ENCODE data around the gene ELOVL5.

The ELOVL5 gene

DNA sequence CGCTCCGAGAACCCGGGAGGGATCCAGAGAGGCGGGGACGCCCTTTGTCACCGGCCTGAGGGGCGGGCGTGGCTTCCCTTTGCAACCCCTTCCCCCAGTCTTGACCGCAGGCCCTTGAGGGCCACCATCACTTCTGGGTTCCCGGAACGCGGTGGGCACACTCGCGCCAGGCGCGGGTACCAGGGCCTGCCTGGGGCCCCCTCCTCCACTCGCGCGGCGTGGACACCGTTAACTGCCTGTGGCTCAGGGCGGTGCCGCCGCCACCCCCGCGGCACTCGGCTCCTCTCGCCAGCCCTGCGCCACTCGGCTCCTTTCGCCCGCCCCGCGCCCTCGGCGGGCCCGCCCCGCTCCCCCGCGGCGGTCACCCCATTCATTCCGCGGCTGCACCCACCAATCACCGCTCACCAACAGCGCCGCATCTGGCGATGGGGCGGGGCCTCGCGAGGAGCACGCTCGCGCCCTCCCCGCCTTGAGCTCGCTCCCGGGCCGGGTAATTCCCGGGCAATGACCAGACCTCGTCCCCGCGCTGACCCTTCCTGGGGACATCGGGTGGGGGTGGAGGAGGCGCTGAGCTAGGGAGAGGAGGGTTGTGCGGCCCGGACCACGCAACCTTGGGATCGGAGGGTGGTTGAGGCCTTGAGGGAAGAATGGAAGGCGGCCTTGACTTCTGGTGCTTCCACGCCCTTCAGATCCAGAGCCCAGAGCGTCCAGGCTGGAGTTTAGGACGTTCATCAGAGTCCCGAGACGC lies 10.5 kb upstream of the ELOVL5 start:
- H3K27me3 ChIP-seq (ENCODE audit: low read length), result no peaks in the 10 kb centered on the region
- no peaks in the 10 kb centered on the region for H4K20me1 ChIP-seq (ENCODE audit: low read depth, low read length)
- H3K79me2 ChIP-seq (ENCODE audit: insufficient read depth, low read length), result no peaks in the 10 kb centered on the region
- H3K36me3 ChIP-seq (ENCODE audit: low read length), result no peaks in the 10 kb centered on the region
- H2AFZ ChIP-seq (ENCODE audit: low read depth, low read length, severe bottlenecking), result peak overlapping the region; percentile 76
- TF ChIP-seq EZH2phosphoT487 (conservative IDR thresholded peaks at IDR 0.05; ENCODE audit: low read length), result no peak
- TF ChIP-seq, protein P1, sequence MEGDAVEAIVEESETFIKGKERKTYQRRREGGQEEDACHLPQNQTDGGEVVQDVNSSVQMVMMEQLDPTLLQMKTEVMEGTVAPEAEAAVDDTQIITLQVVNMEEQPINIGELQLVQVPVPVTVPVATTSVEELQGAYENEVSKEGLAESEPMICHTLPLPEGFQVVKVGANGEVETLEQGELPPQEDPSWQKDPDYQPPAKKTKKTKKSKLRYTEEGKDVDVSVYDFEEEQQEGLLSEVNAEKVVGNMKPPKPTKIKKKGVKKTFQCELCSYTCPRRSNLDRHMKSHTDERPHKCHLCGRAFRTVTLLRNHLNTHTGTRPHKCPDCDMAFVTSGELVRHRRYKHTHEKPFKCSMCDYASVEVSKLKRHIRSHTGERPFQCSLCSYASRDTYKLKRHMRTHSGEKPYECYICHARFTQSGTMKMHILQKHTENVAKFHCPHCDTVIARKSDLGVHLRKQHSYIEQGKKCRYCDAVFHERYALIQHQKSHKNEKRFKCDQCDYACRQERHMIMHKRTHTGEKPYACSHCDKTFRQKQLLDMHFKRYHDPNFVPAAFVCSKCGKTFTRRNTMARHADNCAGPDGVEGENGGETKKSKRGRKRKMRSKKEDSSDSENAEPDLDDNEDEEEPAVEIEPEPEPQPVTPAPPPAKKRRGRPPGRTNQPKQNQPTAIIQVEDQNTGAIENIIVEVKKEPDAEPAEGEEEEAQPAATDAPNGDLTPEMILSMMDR (IDR thresholded peaks at IDR 0.05; ENCODE audit: insufficient read depth, low read length, poor library complexity, severe bottlenecking), result no peak
- peaks cover 33% of the 10 kb centered on the region for H3F3A ChIP-seq (ENCODE audit: insufficient read depth)
- no peaks in the 10 kb centered on the region for H3K9me3 ChIP-seq (ENCODE audit: insufficient read depth, low read length)
- peak overlapping the region; percentile 74 for H3K27ac ChIP-seq (ENCODE audit: low read depth, low read length)
- peak overlapping the region; percentile 87 for H3K4me2 ChIP-seq (ENCODE audit: low read depth, low read length, poor library complexity, severe bottlenecking)
- H3K9me2 ChIP-seq (replicated peaks; ENCODE audit: insufficient read depth, low read length), result no peaks in the 10 kb centered on the region
- H3K9ac ChIP-seq (ENCODE audit: low read length), result peak overlapping the region; percentile 83
- peak overlapping the region; percentile 75 for H3K4me3 ChIP-seq (ENCODE audit: insufficient read depth, low read length, poor library complexity, severe bottlenecking)

DNA sequence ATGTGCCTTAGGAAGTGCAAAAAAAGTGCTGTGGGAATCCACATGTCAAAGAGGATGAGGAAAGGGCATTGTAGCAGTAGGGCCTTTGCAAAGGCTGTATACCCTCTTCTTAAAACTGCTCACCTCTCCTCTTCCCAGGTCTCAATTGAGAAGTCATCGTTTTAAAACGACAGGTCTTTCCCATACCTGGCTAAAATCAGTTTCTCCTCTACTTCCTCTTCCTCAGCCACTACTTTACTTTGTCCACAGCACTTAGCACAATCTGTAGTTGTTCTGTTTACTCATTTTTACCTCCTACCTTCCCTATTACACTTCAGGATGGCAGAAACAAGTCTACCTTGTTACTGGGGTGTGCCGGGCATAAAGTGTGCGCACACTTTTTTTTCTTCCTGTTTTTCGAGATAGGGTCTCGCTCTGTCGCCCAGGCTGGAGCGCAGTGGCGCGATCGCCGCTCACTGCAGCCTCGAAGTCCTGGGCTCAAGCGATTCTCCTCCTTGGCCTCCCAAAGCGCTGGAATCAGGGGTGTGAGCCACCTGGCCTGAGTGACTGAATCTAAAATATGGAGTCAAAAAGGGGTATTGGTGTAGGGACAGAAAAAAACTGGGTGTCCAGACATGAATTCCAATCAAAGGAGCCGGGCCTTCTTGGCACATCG lies 9.8 kb upstream of the ELOVL5 start:
- Histone ChIP-seq H2AFZ (ENCODE audit: low read depth, low read length, severe bottlenecking) (peak overlapping the region; percentile 76), H3K9ac (ENCODE audit: low read length) (peak overlapping the region; percentile 83), H3K4me2 (ENCODE audit: low read depth, low read length, poor library complexity, severe bottlenecking) (peak overlapping the region; percentile 87), H3K27ac (ENCODE audit: low read depth, low read length) (peak overlapping the region; percentile 74), H3K36me3 (ENCODE audit: low read length) (no peaks in the 10 kb centered on the region), H3K4me3 (ENCODE audit: insufficient read depth, low read length, poor library complexity, severe bottlenecking) (peak overlapping the region; percentile 75), H3K9me2 (replicated peaks; ENCODE audit: insufficient read depth, low read length) (no peaks in the 10 kb centered on the region), H3K79me2 (ENCODE audit: insufficient read depth, low read length) (no peaks in the 10 kb centered on the region), H4K20me1 (ENCODE audit: low read depth, low read length) (no peaks in the 10 kb centered on the region), H3K9me3 (ENCODE audit: insufficient read depth, low read length) (no peaks in the 10 kb centered on the region), H3K27me3 (ENCODE audit: low read length) (no peaks in the 10 kb centered on the region), H3F3A (ENCODE audit: insufficient read depth) (peaks cover 33% of the 10 kb centered on the region)
- TF ChIP-seq, protein P1 (IDR thresholded peaks at IDR 0.05; ENCODE audit: insufficient read depth, low read length, poor library complexity, severe bottlenecking), result no peak
- TF ChIP-seq EZH2phosphoT487 (conservative IDR thresholded peaks at IDR 0.05; ENCODE audit: low read length), result no peak

DNA sequence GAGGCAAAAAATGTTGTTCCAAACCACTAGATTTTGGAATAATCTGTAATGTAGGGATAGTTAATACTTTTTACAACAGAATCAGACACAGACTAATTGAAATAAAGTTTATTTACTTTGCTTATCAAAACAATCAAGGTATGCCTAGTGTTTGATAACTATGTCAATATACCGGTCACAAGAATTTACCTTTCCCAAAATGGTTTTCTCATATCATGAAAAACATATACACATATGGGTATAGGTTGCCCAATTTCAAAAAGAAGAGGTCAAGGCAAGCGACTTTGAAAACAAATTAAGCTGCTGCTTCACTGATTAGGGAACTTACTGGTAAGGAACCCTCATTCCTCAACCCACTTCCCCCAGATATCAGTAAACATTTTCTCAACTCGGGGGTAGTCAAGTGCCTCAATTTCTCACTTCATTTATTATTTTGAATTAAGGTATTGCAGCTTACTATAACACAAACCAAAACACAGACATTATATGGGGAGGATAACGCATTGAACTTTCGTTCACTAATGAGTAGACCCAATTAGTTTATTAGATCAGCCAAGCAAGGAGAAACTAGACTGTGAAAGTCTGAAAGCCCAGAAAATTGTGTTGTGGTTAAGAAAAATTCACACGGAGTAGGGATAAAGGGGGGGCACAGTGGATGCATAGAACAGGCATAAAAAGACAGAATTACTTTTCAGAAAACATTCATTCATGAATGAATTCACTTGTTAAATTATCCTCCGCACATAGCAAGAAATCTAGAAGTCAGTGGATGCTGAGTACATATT lies 9.0 kb upstream of the ELOVL5 start:
- Histone ChIP-seq H3K9ac (ENCODE audit: low read length) (peak overlapping the region; percentile 83; the same call in 1 of the 2 replicates), H3K27me3 (ENCODE audit: low read length) (no peaks in the 10 kb centered on the region), H3K79me2 (ENCODE audit: insufficient read depth, low read length) (no peaks in the 10 kb centered on the region), H3K36me3 (ENCODE audit: low read length) (no peaks in the 10 kb centered on the region), H3K4me2 (ENCODE audit: low read depth, low read length, poor library complexity, severe bottlenecking) (peak overlapping the region; percentile 87), H3K9me2 (replicated peaks; ENCODE audit: insufficient read depth, low read length) (no peaks in the 10 kb centered on the region), H3K4me3 (ENCODE audit: insufficient read depth, low read length, poor library complexity, severe bottlenecking) (no peak overlapping the region), H4K20me1 (ENCODE audit: low read depth, low read length) (no peaks in the 10 kb centered on the region), H3K9me3 (ENCODE audit: insufficient read depth, low read length) (no peaks in the 10 kb centered on the region), H2AFZ (ENCODE audit: low read depth, low read length, severe bottlenecking) (peak overlapping the region; percentile 76), H3F3A (ENCODE audit: insufficient read depth) (peaks cover 33% of the 10 kb centered on the region), H3K27ac (ENCODE audit: low read depth, low read length) (peak overlapping the region; percentile 74; the same call in 1 of the 2 replicates)
- TF ChIP-seq EZH2phosphoT487 (conservative IDR thresholded peaks at IDR 0.05; ENCODE audit: low read length), result no peak
- TF ChIP-seq, protein P1 (IDR thresholded peaks at IDR 0.05; ENCODE audit: insufficient read depth, low read length, poor library complexity, severe bottlenecking), result no peak

Data from SU-DHL-6 (cell line).